IMR-90 (cell line): ENCODE data around the gene VCP. TPM values are rescaled to one million over a fixed set of nuclear protein-coding genes. Genes with fewer than 3 reads are reported as not detected.

ENCODE experiments used
- ATAC-seq: fragments of 200-7000 bp; cut with Tn5 transposase; 2 replicates; pipeline ENCODE4 v1.9.1; 2020; ENCODE audit warnings: low read depth, mild to moderate bottlenecking, moderate library complexity
- BruUV-seq: library from RNA; stranded (reverse); fragments of 400-500 nt; replicated peaks from 2 replicates; lab custom pipeline; 2021; lab: Mats Ljungman, UMichigan
- CTCF ChIA-PET: fragments of 300-600 bp; formaldehyde crosslinking; extraction: SDS; loops from one replicate; lab custom pipeline; 2021; ENCODE audit warnings: antibody characterized with exemption; lab: Yijun Ruan, JAX
- POLR2A ChIA-PET: fragments of 300-600 bp; sonication (Branson Sonifier 250); formaldehyde crosslinking; loops from one replicate; lab custom pipeline; 2022; ENCODE audit warnings: antibody characterized with exemption; ENCODE audit not compliant: unreplicated experiment; lab: Charles Lee
- DNase-seq: peaks from one replicate; pipeline ENCODE4 v3.0.0; 2013
- H2AFZ ChIP-seq: replicated peaks from 2 replicates; pipeline ENCODE3; 2013; ENCODE audit warnings: low read length, mild to moderate bottlenecking; ENCODE audit not compliant: poor library complexity
- H2AK5ac ChIP-seq: 2 replicates; pipeline ENCODE4 v1.6.1; 2013; ENCODE audit warnings: low read depth, low read length, inconsistent platforms
- H2AK9ac ChIP-seq: replicated peaks from 2 replicates; pipeline ENCODE3; 2013; ENCODE audit warnings: mild to moderate bottlenecking, low read depth, low read length, moderate library complexity; ENCODE audit not compliant: poor library complexity
- H2BK120ac ChIP-seq: 2 replicates; pipeline ENCODE4 v1.6.1; 2013; ENCODE audit warnings: low read depth, low read length, inconsistent platforms
- H2BK15ac ChIP-seq: 3 replicates; pipeline ENCODE4 v1.6.1; 2013; ENCODE audit warnings: low read depth, low read length, inconsistent platforms
- H2BK20ac ChIP-seq: 2 replicates; pipeline ENCODE4 v1.6.1; 2013; ENCODE audit warnings: low read depth, mild to moderate bottlenecking, inconsistent platforms, low read length, moderate library complexity
- H2BK5ac ChIP-seq: 2 replicates; pipeline ENCODE4 v1.6.1; 2013; ENCODE audit warnings: mild to moderate bottlenecking, low read depth, low read length, inconsistent platforms; ENCODE audit not compliant: poor library complexity, severe bottlenecking
- H3K14ac ChIP-seq: replicated peaks from 2 replicates; pipeline ENCODE4 v1.6.1; 2013; ENCODE audit warnings: low read depth, low read length, inconsistent platforms
- H3K18ac ChIP-seq: 2 replicates; pipeline ENCODE4 v1.6.1; 2013; ENCODE audit warnings: low read depth, low read length, control low read depth
- H3K23ac ChIP-seq: 2 replicates; pipeline ENCODE4 v1.6.1; 2013; ENCODE audit warnings: low read depth, low read length, inconsistent platforms
- H3K27ac ChIP-seq: 2 replicates; pipeline ENCODE4 v1.5.1; 2013; ENCODE audit warnings: mild to moderate bottlenecking, control low read depth, low read length; ENCODE audit not compliant: insufficient read depth
- H3K27me3 ChIP-seq: 2 replicates; pipeline ENCODE4 v1.6.1; 2013; ENCODE audit warnings: low read length; ENCODE audit not compliant: control insufficient read depth, insufficient read depth
- H3K36me3 ChIP-seq: 2 replicates; pipeline ENCODE4 v1.6.1; 2013; ENCODE audit warnings: low read length, mixed read lengths; ENCODE audit not compliant: control insufficient read depth, insufficient read depth
- H3K4ac ChIP-seq: 2 replicates; pipeline ENCODE4 v1.6.1; 2013; ENCODE audit warnings: low read depth, low read length, inconsistent platforms
- H3K4me1 ChIP-seq: 2 replicates; pipeline ENCODE4 v1.6.1; 2013; ENCODE audit warnings: low read length, mixed read lengths; ENCODE audit not compliant: control insufficient read depth, insufficient read depth
- H3K4me2 ChIP-seq: 2 replicates; pipeline ENCODE4 v1.6.1; 2013; ENCODE audit warnings: low read depth, mild to moderate bottlenecking, control low read depth, low read length, moderate library complexity
- H3K4me3 ChIP-seq: 2 replicates; pipeline ENCODE4 v1.5.1; 2013; ENCODE audit warnings: low read depth, mild to moderate bottlenecking, control low read depth, low read length, moderate library complexity; ENCODE audit not compliant: insufficient read depth
- H3K56ac ChIP-seq: 2 replicates; pipeline ENCODE4 v1.6.1; 2013; ENCODE audit warnings: low read length, inconsistent platforms; ENCODE audit not compliant: insufficient read depth; ENCODE audit errors: extremely low read depth
- H3K79me1 ChIP-seq, 2 experiments: 2 replicates each; pipeline ENCODE4 v1.6.1; 2013; ENCODE audit warnings: low read length in 2 of 2, inconsistent platforms in 1 of 2, low read depth in 1 of 2
- H3K9ac ChIP-seq: 2 replicates; pipeline ENCODE4 v1.6.1; 2013; ENCODE audit warnings: low read depth, low read length, control low read depth
- H3K9me1 ChIP-seq: 2 replicates; pipeline ENCODE4 v1.6.1; 2013; ENCODE audit warnings: low read length, inconsistent platforms; ENCODE audit not compliant: insufficient read depth
- H3K9me3 ChIP-seq: 2 replicates; pipeline ENCODE4 v1.6.1; 2013; ENCODE audit warnings: low read length; ENCODE audit not compliant: control insufficient read depth, insufficient read depth
- H4K20me1 ChIP-seq: 2 replicates; pipeline ENCODE4 v1.6.1; 2013; ENCODE audit warnings: low read length, inconsistent platforms; ENCODE audit not compliant: insufficient read depth
- H4K5ac ChIP-seq: 2 replicates; pipeline ENCODE4 v1.6.1; 2013; ENCODE audit warnings: mild to moderate bottlenecking, low read depth, low read length, control low read depth
- H4K8ac ChIP-seq, 2 experiments: 2 replicates each; pipeline ENCODE4 v1.6.1; 2013; ENCODE audit warnings: low read depth in 2 of 2, low read length in 2 of 2, control low read depth in 1 of 2, inconsistent platforms in 1 of 2
- H4K91ac ChIP-seq: 2 replicates; pipeline ENCODE4 v1.6.1; 2013; ENCODE audit warnings: low read depth, low read length, inconsistent platforms; ENCODE audit not compliant: insufficient read depth
- MXI1 ChIP-seq: IDR thresholded peaks from 2 replicates; pipeline ENCODE4 v1.6.1; 2012; ENCODE audit warnings: low read depth, mild to moderate bottlenecking, low read length, moderate library complexity, borderline replicate concordance
- RAD21 ChIP-seq: IDR thresholded peaks from 2 replicates; pipeline ENCODE4 v1.6.1; 2012; ENCODE audit warnings: low read length, improper control_type of control experiment
- SMC3 ChIP-seq: fragments of 150-350 bp; IDR thresholded peaks from 2 replicates; pipeline ENCODE4 v1.6.1; 2016; ENCODE audit warnings: low read depth, mild to moderate bottlenecking, antibody characterized with exemption, low read length, moderate library complexity
- WGBS, 2 experiments: methylation state at CpG; one replicate each; pipeline versions ENCODE4 v1.1.5 to v1.1.7; 2013; ENCODE audit warnings: missing lambda C conversion rate in 2 of 2; ENCODE audit not compliant: insufficient read length in 1 of 2; ENCODE audit errors: extremely low coverage in 2 of 2; 5-methylcytosine and 5-hydroxymethylcytosine counted together
- dilution Hi-C: fragments of 300-500 bp; cut with HindIII; formaldehyde crosslinking; loops from one replicate; pipeline ENCODE4 v1.14.3; 2018; ENCODE audit warnings: low sequenced_read_pairs; ENCODE audit not compliant: unreplicated experiment
- in situ Hi-C: fragments of 300-500 bp; cut with MboI; formaldehyde crosslinking; loops from 3 replicates; pipeline ENCODE4 v1.14.3; 2019; ENCODE audit warnings: low sequenced_read_pairs, inconsistent platforms, mixed read lengths
- intact Hi-C: fragments of 100-400 bp; cut with micrococcal nuclease; formaldehyde crosslinking; loops from 2 replicates; pipeline ENCODE4 v1.10.0; 2022
- polyA plus RNA-seq, 3 experiments: library from polyadenylated mRNA; depleted of rRNA; stranded (reverse); fragments of >200 nt; gene quantifications; 2 replicates each; pipeline ENCODE4 v1.2.3, GENCODE V29; 2012; ENCODE audit warnings: low replicate concordance in 1 of 3
- total RNA-seq: library from RNA; depleted of rRNA; stranded (reverse); fragments of >200 nt; gene quantifications from 2 replicates; pipeline ENCODE4 v1.2.3, GENCODE V29; 2012
- TF ChIP-seq, protein P1 (sequence below): conservative IDR thresholded peaks from 2 replicates; pipeline ENCODE4 v1.5.1; 2012; ENCODE audit warnings: mild to moderate bottlenecking, low read depth, low read length, improper control_type of control experiment

The VCP gene
- total and polyA plus RNA-seq, 2 of the 4 experiments (the other 2 are of a cell fraction) = 292 to 516 TPM

DNA sequence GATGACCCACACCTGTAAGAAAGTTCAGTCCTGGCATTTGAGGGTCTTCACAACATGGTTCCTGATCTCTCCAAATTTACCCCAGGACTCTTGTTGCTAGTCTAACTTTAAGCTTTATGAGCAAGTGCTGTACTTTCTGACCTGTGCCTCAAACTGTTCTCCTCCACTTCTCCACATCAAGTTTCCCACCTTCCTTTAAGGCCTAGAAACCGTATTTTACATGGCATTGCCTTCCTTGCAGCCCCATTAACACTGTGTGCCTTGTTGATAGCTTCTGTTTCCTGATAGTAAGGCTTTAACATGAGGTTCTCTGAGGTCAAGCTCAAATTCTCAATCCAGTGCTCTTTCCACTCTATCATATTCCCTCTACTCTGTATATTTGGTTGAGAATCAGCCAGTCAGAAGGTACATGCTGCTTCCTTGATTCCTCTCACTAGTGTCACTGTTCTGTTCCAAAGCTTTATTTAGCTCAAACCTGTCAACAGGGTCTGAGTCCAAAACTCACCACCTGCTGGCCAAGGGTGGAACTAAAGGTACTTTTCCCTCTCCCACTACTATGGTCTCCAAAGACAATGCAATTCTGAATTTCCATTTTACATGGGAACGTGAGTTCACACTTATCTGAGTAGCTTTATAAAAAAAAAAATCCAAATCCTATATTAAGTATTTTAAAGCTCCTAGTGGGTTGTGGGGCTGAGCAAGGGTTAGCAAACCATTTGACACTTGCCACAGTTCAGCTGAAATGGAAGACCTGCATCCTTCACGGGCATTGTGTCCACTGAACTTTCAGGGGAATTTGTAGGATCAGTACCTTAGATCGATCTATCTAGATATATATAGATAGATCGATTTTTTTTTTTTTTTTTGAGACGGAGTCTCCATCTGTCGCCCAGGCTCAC, 21.1 kb downstream of the VCP start:
- Histone ChIP-seq H3K14ac (no peak overlapping the region), H3K4ac (no peak overlapping the region), H3K18ac (no peak overlapping the region), H3K9ac (no peak overlapping the region), H3K9me3 (no peaks in the 10 kb centered on the region), H2AFZ (no peak overlapping the region), H2BK5ac (peak overlapping the region; percentile 31), H3K9me1 (no peaks in the 10 kb centered on the region), H4K91ac (no peak overlapping the region), H3K27ac (no peak overlapping the region), H3K27me3 (no peaks in the 10 kb centered on the region), H3K36me3 (peaks cover 34% of the 10 kb centered on the region), H4K8ac (0 out of 4 replicates have a peak overlapping the region, but pooled peaks of 1 of the 2 experiments have one; percentile 21), H2BK15ac (no peak overlapping the region), H2AK9ac (no peak overlapping the region), H2BK120ac (no peak overlapping the region), H3K23ac (no peak overlapping the region), H2AK5ac (no peak overlapping the region), H3K4me1 (no peaks in the 10 kb centered on the region), H4K20me1 (peaks cover 10% of the 10 kb centered on the region; the same call in 1 of the 2 replicates), H2BK20ac (no peak overlapping the region), H3K4me3 (no peak overlapping the region), H3K56ac (no peak overlapping the region), H3K4me2 (no peak overlapping the region), H3K79me1 (peaks cover 9 to 32% of the 10 kb centered on the region in 2 experiments), H4K5ac (no peak overlapping the region)
- no peak for TF ChIP-seq MXI1
- TF ChIP-seq, protein P1, sequence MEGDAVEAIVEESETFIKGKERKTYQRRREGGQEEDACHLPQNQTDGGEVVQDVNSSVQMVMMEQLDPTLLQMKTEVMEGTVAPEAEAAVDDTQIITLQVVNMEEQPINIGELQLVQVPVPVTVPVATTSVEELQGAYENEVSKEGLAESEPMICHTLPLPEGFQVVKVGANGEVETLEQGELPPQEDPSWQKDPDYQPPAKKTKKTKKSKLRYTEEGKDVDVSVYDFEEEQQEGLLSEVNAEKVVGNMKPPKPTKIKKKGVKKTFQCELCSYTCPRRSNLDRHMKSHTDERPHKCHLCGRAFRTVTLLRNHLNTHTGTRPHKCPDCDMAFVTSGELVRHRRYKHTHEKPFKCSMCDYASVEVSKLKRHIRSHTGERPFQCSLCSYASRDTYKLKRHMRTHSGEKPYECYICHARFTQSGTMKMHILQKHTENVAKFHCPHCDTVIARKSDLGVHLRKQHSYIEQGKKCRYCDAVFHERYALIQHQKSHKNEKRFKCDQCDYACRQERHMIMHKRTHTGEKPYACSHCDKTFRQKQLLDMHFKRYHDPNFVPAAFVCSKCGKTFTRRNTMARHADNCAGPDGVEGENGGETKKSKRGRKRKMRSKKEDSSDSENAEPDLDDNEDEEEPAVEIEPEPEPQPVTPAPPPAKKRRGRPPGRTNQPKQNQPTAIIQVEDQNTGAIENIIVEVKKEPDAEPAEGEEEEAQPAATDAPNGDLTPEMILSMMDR = peak; percentile 56
- peak; percentile 56 for TF ChIP-seq RAD21
- peak; percentile 62 for TF ChIP-seq SMC3
- dilution Hi-C loops = no loop called here
- intact Hi-C loops = loop anchor here (1.0 kb wide), 1 partner anchor 152 kb away; no protein-coding TSS in a partner anchor
- POLR2A ChIA-PET = interaction anchor here (1.0 kb wide), 1 partner anchor 21 kb away, joined by 4 read pairs; the partner anchor contains the start of gene VCP
- WGBS, 2 experiments = 80% methylated on average over 1 of the region's 7 CpGs; no CpG with 5 or more reads in 1 of the 2 experiments
- in situ Hi-C loops = no loop called here
- peak; percentile 76 for ATAC-seq
- CTCF ChIA-PET = interaction anchor here (0.5 to 1.6 kb wide), 11 partner anchors 9 to 152 kb away, joined by 3 to 12 read pairs (median 3); a partner anchor contains a TSS
- BruUV-seq = no TSS peak
- DNase-seq = peak; percentile 57
